ENCODE measurements around the gene SIN3A.

GRCh38 chr15:75363786-75364185 lies 87.7 kb downstream of the SIN3A start:
- TF ChIP-seq, protein P1, sequence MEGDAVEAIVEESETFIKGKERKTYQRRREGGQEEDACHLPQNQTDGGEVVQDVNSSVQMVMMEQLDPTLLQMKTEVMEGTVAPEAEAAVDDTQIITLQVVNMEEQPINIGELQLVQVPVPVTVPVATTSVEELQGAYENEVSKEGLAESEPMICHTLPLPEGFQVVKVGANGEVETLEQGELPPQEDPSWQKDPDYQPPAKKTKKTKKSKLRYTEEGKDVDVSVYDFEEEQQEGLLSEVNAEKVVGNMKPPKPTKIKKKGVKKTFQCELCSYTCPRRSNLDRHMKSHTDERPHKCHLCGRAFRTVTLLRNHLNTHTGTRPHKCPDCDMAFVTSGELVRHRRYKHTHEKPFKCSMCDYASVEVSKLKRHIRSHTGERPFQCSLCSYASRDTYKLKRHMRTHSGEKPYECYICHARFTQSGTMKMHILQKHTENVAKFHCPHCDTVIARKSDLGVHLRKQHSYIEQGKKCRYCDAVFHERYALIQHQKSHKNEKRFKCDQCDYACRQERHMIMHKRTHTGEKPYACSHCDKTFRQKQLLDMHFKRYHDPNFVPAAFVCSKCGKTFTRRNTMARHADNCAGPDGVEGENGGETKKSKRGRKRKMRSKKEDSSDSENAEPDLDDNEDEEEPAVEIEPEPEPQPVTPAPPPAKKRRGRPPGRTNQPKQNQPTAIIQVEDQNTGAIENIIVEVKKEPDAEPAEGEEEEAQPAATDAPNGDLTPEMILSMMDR (IDR thresholded peaks at IDR 0.05) = no peak
- TF ChIP-seq POLR2A (IDR thresholded peaks at IDR 0.05) = no peak
